Spleen (tissue), 11 donors: Measurements from ENCODE around the gene CC2D1B. TPM values are rescaled to one million over a fixed set of nuclear protein-coding genes. Genes with fewer than 3 reads are reported as not detected.

ENCODE experiments used
- DNase-seq: peaks from one replicate; pipeline ENCODE4 v3.0.0-alpha.2; 2020
- H3K27ac ChIP-seq, 8 donors: fragments of 200-600 bp; sonication (generic) in 7 of 8; 1 replicate in 4 of 8; 2 replicates in 4 of 8; pipeline versions ENCODE4 v1.5.0 to v1.8.0; 2016 to 2021; ENCODE audit warnings: inconsistent platforms in 4 of 8, mild to moderate bottlenecking in 4 of 8, moderate library complexity in 1 of 8
- H3K27me3 ChIP-seq, 7 donors: fragments of 200-600 bp; sonication (generic) in 6 of 7; replicated peaks in 1 of 7; 1 replicate in 4 of 7; 2 replicates in 3 of 7; pipeline versions ENCODE4 v1.5.0 to v1.8.0; 2016 to 2021; ENCODE audit warnings: inconsistent platforms in 3 of 7, mild to moderate bottlenecking in 1 of 7
- H3K36me3 ChIP-seq, 6 donors: fragments of 200-600 bp; sonication (generic) in 5 of 6; 1 replicate in 4 of 6; 2 replicates in 2 of 6; pipeline versions ENCODE4 v1.5.0 to v1.8.0; 2016 to 2021; ENCODE audit warnings: inconsistent platforms in 2 of 6
- H3K4me1 ChIP-seq, 6 donors: fragments of 200-600 bp; sonication (generic) in 5 of 6; 1 replicate in 3 of 6; 2 replicates in 3 of 6; pipeline versions ENCODE4 v1.5.0 to v1.8.0; 2016 to 2021; ENCODE audit warnings: inconsistent platforms in 3 of 6
- H3K4me3 ChIP-seq, 8 donors: fragments of 200-600 bp; sonication (generic) in 7 of 8; 1 replicate in 4 of 8; 2 replicates in 4 of 8; pipeline versions ENCODE4 v1.5.0 to v1.8.0; 2016 to 2021; ENCODE audit warnings: inconsistent platforms in 4 of 8, mild to moderate bottlenecking in 4 of 8, moderate library complexity in 2 of 8
- H3K9me3 ChIP-seq, 8 donors: fragments of 200-600 bp; sonication (generic) in 7 of 8; 1 replicate in 4 of 8; 2 replicates in 4 of 8; pipeline versions ENCODE4 v1.5.0 to v1.8.0; 2016 to 2021; ENCODE audit warnings: inconsistent platforms in 4 of 8
- POLR2A ChIP-seq, 3 donors: fragments of 450-650 bp; IDR thresholded peaks; one replicate each; pipeline ENCODE4 v1.5.1; 2017; ENCODE audit warnings: antibody characterized with exemption in 3 of 3, mild to moderate bottlenecking in 1 of 3
- POLR2AphosphoS5 ChIP-seq, 3 donors: sonication (generic); formaldehyde crosslinking; IDR thresholded peaks; one replicate each; pipeline ENCODE4 v1.5.1; 2017; ENCODE audit warnings: antibody characterized with exemption in 3 of 3
- WGBS, 5 donors: extraction: QIAGEN DNeasy Blood & Tissue Kit in 3 of 5; methylation state at CpG; one replicate each; pipeline versions ENCODE4 v1.1.5 to v1.1.7; 2013 to 2018; 5-methylcytosine and 5-hydroxymethylcytosine counted together
- intact Hi-C: fragments of 100-400 bp; cut with DNase I; formaldehyde crosslinking; loops from one replicate; pipeline ENCODE4 v1.15.0; 2023; ENCODE audit warnings: low total_unique reads
- polyA plus RNA-seq, 3 donors: library from polyadenylated mRNA; stranded (reverse); fragments of 200-250 nt; gene quantifications; one replicate each; pipeline ENCODE4 v1.2.1, GENCODE V29; 2013
- total RNA-seq, 7 donors: library from RNA; depleted of rRNA in 3 of 7; stranded (reverse); fragments of >200 nt in 3 of 7; fragmentation: NEBNext Ultra II Directional in 4 of 7; extraction: Animal tissue kit (Norgen Biotek cat#: 25700) in 4 of 7; gene quantifications; one replicate each; pipeline versions ENCODE4 v1.1.0 to v1.2.1, GENCODE V29; 2016 to 2021
- TF ChIP-seq, protein P1 (sequence below), 11 experiments: fragments of 200-600 bp in 7 of 11; fragments of 450-650 bp in 4 of 11; sonication (generic) in 4 of 11; IDR thresholded peaks in 8 of 11; conservative IDR thresholded peaks in 3 of 11; 1 replicate in 7 of 11; 2 replicates in 4 of 11; pipeline versions ENCODE4 v1.4.0 to v1.8.0; 2016 to 2021; ENCODE audit warnings: antibody characterized with exemption in 11 of 11, inconsistent platforms in 4 of 11, mild to moderate bottlenecking in 1 of 11
- donor health status: healthy with polysubstance abuse.
- donor health status: DM: no; HTN: no; CAD: no; lungs with moderate emphysema.
- donor health status: DM: no; HTN: no; CAD: no.
- donor health status: Bipolar disorder and iron deficiency.
- donor health status: healthy.
- donor health status: DM: no; HTN: no; CAD: no.
- donor health status: DM: yes; HTN: yes; CAD: no.

The CC2D1B gene
- total and polyA plus RNA-seq, 10 donors, result 14.8 to 44.0 (median 33.1) TPM

DNA sequence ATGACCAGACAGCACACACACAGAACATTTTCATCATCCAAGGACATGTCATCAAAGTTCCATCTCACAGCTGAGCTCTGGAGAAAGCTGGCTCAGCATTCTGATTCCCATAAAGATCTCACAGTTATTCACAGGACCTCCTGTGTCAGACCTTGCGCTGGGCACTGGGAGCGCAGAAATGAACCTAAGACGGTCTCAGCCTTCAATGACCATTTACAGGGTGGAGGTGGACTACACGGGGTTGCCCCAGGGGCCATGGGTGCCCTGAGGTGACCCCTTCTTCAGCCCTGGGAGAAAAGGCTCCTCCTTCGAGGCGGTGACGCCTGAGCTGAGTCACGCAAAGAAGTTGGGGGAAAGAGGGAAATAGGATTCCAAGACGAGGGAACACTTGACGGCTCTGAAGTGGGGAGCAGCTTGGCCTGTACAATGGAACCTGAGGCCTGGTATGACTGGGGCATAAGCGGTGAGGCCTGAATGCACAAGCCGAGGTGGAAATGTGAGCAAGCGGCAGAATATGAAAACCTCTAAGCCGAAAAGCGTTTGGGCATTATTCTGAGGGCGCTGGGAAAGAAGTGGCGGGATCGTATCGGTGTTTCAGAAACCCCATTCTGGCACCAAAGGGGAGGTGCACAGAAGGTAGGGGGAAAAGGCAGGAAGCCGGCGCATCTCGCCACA is 797 bp downstream of the CC2D1B start:
- H3K27ac ChIP-seq, result peak overlapping the region; percentile 93 to 98 (median 96)
- peaks cover 0 to 5% (median 0%) of the 10 kb centered on the region in 7 donors for H3K27me3 ChIP-seq
- H3K9me3 ChIP-seq, result no peaks in the 10 kb centered on the region
- peak; percentile 83 for DNase-seq
- TF ChIP-seq POLR2A (IDR thresholded peaks at IDR 0.05) (no peak), POLR2AphosphoS5 (IDR thresholded peaks at IDR 0.05) (no peak)
- TF ChIP-seq, protein P1, sequence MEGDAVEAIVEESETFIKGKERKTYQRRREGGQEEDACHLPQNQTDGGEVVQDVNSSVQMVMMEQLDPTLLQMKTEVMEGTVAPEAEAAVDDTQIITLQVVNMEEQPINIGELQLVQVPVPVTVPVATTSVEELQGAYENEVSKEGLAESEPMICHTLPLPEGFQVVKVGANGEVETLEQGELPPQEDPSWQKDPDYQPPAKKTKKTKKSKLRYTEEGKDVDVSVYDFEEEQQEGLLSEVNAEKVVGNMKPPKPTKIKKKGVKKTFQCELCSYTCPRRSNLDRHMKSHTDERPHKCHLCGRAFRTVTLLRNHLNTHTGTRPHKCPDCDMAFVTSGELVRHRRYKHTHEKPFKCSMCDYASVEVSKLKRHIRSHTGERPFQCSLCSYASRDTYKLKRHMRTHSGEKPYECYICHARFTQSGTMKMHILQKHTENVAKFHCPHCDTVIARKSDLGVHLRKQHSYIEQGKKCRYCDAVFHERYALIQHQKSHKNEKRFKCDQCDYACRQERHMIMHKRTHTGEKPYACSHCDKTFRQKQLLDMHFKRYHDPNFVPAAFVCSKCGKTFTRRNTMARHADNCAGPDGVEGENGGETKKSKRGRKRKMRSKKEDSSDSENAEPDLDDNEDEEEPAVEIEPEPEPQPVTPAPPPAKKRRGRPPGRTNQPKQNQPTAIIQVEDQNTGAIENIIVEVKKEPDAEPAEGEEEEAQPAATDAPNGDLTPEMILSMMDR (IDR thresholded peaks at IDR 0.05 in 8 of 11, conservative IDR thresholded peaks at IDR 0.05 in 3 of 11), result no peak
- H3K4me3 ChIP-seq, result peak overlapping the region; percentile 72 to 88 (median 82)
- intact Hi-C loops, result no loop called here
- H3K36me3 ChIP-seq, result peaks cover 0 to 42% (median 26%) of the 10 kb centered on the region in 6 donors
- WGBS, 5 donors, result 8 to 13% (median 10%) methylated on average over 22 of the region's 22 CpGs
- peaks cover 11 to 56% (median 32%) of the 10 kb centered on the region in 6 donors for H3K4me1 ChIP-seq

DNA sequence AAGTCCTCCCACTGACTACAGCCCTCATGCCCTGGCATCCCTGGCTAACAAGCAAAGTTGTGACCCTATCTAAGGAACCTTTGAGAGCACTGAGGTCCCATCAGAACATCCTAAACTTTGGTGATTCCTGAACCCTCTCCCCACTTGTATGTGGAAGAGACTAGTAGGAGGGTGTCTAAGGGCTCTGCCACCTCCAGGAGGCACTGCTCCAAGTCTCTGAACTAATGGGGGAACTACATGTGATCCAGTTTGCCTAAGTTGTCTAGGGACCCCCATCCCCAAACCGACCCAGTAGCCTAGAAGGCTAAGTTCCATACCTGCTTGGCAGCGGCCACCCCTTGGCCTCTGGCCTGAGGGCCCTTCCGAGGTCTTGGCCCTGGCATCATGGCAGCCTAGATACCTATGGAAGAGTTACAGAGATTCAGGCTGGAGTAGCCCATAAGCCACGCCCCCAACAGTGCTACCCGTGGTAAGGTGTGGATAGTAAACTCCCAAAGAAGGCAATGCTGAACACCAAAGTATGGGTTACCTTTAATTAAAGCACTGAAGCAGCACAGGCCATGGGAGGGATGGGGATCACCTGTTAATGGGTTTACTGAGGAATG is 1.7 kb downstream of the CC2D1B start:
- Histone ChIP-seq H3K9me3 (no peaks in the 10 kb centered on the region), H3K4me1 (peaks cover 11 to 56% (median 32%) of the 10 kb centered on the region in 6 donors), H3K27me3 (peaks cover 0 to 5% (median 0%) of the 10 kb centered on the region in 7 donors), H3K36me3 (peaks cover under 1 to 51% (median 35%) of the 10 kb centered on the region in 6 donors), H3K4me3 (peak overlapping the region in 2 of 8 donors; percentile 72 to 82), H3K27ac (peak overlapping the region in 2 of 8 donors; percentile 97 to 98)
- TF ChIP-seq POLR2A (IDR thresholded peaks at IDR 0.05) (no peak), POLR2AphosphoS5 (IDR thresholded peaks at IDR 0.05) (no peak)
- TF ChIP-seq, protein P1 (IDR thresholded peaks at IDR 0.05 in 8 of 11, conservative IDR thresholded peaks at IDR 0.05 in 3 of 11), result no peak
- WGBS, 5 donors, result 86 to 92% (median 91%) methylated on average over 3 to 5 of the region's 5 CpGs
- no peak for DNase-seq
- intact Hi-C loops, result no loop called here

DNA sequence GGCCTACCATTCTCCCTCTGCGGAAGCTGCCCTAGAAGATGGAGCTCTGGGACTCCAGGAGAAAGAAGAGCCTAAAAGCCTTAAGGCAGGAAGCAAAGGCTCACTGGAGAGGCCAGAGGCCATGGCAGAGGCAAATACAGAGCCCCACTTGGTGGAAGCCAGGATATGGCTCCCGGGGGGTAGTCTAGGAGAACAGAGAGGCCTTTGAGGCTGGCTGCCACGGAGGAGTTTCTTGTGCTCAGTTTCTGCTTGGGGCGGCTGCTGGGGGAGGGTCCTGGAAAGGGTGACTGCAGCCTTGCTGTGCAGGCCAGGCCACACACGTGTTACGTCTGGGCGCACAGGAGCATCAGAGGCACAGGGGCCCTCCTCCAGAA is 5.4 kb downstream of the CC2D1B start:
- WGBS, 5 donors, result 94 to 98% (median 96%) methylated on average over 7 of the region's 7 CpGs
- peaks cover 10 to 88% (median 72%) of the 10 kb centered on the region in 6 donors for H3K36me3 ChIP-seq
- no peak overlapping the region for H3K4me3 ChIP-seq
- intact Hi-C loops, result no loop called here
- H3K4me1 ChIP-seq, result peaks cover 7 to 29% (median 17%) of the 10 kb centered on the region in 6 donors
- H3K27me3 ChIP-seq, result no peaks in the 10 kb centered on the region
- no peak overlapping the region for H3K27ac ChIP-seq
- TF ChIP-seq, protein P1 (IDR thresholded peaks at IDR 0.05 in 8 of 11, conservative IDR thresholded peaks at IDR 0.05 in 3 of 11), result no peak
- DNase-seq, result no peak
- H3K9me3 ChIP-seq, result no peaks in the 10 kb centered on the region
